ENCODE measurements around the gene EPHB2.

The EPHB2 gene

DNA sequence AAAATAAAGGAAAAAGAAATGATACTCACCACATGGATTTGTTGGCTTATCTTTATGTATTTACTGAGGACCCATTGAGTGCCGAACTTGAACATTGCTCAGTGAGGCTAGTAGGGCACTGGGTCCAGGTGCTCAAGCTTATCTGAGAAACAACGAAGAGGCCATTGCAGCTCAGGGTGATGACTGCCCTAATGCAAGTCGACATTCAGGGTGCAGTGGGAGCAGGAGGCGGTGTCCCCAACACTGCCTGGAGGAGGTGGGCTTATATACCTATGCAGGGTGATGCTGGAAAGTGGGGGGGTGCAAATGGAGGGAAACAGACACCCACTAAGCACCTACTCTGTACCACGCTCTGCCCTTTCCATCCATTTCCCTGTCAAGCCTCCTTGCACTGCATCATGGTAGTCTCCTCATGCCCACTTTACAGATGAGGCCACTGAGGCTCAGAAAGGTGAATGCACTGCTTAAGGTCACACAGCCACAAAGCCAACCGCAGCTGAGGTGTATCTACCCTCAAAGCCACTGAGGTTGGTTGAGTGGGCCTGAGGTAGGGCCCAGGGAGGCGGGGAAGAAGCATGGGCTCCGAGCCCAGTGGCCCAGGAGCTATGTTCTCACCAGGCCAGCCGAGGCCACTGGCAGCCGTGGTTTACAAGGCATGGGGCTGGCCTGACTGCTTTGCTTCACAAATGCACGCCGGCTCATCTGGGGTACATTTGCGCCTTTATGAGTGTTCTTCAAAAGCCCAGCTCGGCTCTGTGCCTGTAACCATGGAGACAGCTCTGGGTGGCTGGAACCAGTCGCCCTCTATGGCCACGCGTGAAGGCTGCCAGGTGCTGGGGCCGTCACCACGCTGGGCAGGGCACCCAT is 103.8 kb downstream of the EPHB2 start:
- Histone ChIP-seq H3K36me3 (ENCODE audit: insufficient read depth, low read length) (no peaks in the 10 kb centered on the region), H3K4me2 (ENCODE audit: low read depth, low read length, poor library complexity, severe bottlenecking) (no peak overlapping the region), H3K4me3 (ENCODE audit: low read length, poor library complexity, severe bottlenecking) (no peak overlapping the region), H3K27me3 (ENCODE audit: insufficient read depth, low read length, poor library complexity, severe bottlenecking) (no peaks in the 10 kb centered on the region), H3K9me2 (replicated peaks; ENCODE audit: low read depth, low read length) (no peaks in the 10 kb centered on the region), H4K20me1 (ENCODE audit: insufficient read depth, low read length, poor library complexity, severe bottlenecking) (no peaks in the 10 kb centered on the region), H3K9ac (ENCODE audit: low read depth, low read length, poor library complexity, severe bottlenecking) (no peak overlapping the region), H3F3A (ENCODE audit: low read depth) (no peaks in the 10 kb centered on the region), H3K4me1 (ENCODE audit: insufficient read depth, low read length, poor library complexity, severe bottlenecking) (no peaks in the 10 kb centered on the region), H2AFZ (ENCODE audit: low read length) (no peak overlapping the region), H3K9me3 (ENCODE audit: insufficient read depth, low read depth, low read length) (no peaks in the 10 kb centered on the region), H3K79me2 (ENCODE audit: insufficient read depth, low read length) (no peaks in the 10 kb centered on the region)
- TF ChIP-seq, protein P1, sequence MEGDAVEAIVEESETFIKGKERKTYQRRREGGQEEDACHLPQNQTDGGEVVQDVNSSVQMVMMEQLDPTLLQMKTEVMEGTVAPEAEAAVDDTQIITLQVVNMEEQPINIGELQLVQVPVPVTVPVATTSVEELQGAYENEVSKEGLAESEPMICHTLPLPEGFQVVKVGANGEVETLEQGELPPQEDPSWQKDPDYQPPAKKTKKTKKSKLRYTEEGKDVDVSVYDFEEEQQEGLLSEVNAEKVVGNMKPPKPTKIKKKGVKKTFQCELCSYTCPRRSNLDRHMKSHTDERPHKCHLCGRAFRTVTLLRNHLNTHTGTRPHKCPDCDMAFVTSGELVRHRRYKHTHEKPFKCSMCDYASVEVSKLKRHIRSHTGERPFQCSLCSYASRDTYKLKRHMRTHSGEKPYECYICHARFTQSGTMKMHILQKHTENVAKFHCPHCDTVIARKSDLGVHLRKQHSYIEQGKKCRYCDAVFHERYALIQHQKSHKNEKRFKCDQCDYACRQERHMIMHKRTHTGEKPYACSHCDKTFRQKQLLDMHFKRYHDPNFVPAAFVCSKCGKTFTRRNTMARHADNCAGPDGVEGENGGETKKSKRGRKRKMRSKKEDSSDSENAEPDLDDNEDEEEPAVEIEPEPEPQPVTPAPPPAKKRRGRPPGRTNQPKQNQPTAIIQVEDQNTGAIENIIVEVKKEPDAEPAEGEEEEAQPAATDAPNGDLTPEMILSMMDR (conservative IDR thresholded peaks at IDR 0.05; ENCODE audit: low read length) = no peak
- no peak for TF ChIP-seq EZH2phosphoT487 (IDR thresholded peaks at IDR 0.05; ENCODE audit: borderline replicate concordance)

DNA sequence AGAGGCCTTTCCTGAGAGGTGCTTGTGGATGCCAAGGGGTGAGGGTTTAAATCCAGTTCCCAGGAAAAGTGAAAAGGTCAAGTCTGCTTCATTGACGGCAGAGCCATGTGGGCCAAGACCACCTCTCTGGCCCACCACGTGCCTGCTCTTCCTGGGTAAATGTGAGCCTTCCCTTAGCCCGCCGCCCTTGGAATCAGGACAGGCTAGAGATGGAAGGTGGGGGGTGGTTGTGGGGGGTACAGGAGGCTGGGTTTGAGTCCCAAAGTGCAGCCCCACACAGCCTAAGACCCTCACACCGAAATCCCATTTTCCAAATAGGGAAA is 104.4 kb downstream of the EPHB2 start:
- Histone ChIP-seq H3F3A (ENCODE audit: low read depth) (no peaks in the 10 kb centered on the region), H3K79me2 (ENCODE audit: insufficient read depth, low read length) (no peaks in the 10 kb centered on the region), H3K4me1 (ENCODE audit: insufficient read depth, low read length, poor library complexity, severe bottlenecking) (no peaks in the 10 kb centered on the region), H2AFZ (ENCODE audit: low read length) (no peak overlapping the region), H3K9ac (ENCODE audit: low read depth, low read length, poor library complexity, severe bottlenecking) (no peak overlapping the region), H4K20me1 (ENCODE audit: insufficient read depth, low read length, poor library complexity, severe bottlenecking) (no peaks in the 10 kb centered on the region), H3K4me3 (ENCODE audit: low read length, poor library complexity, severe bottlenecking) (no peak overlapping the region), H3K9me3 (ENCODE audit: insufficient read depth, low read depth, low read length) (no peaks in the 10 kb centered on the region), H3K36me3 (ENCODE audit: insufficient read depth, low read length) (no peaks in the 10 kb centered on the region), H3K9me2 (replicated peaks; ENCODE audit: low read depth, low read length) (no peaks in the 10 kb centered on the region), H3K4me2 (ENCODE audit: low read depth, low read length, poor library complexity, severe bottlenecking) (no peak overlapping the region), H3K27me3 (ENCODE audit: insufficient read depth, low read length, poor library complexity, severe bottlenecking) (no peaks in the 10 kb centered on the region)
- TF ChIP-seq EZH2phosphoT487 (IDR thresholded peaks at IDR 0.05; ENCODE audit: borderline replicate concordance) = no peak
- TF ChIP-seq, protein P1 (conservative IDR thresholded peaks at IDR 0.05; ENCODE audit: low read length) = no peak

DNA sequence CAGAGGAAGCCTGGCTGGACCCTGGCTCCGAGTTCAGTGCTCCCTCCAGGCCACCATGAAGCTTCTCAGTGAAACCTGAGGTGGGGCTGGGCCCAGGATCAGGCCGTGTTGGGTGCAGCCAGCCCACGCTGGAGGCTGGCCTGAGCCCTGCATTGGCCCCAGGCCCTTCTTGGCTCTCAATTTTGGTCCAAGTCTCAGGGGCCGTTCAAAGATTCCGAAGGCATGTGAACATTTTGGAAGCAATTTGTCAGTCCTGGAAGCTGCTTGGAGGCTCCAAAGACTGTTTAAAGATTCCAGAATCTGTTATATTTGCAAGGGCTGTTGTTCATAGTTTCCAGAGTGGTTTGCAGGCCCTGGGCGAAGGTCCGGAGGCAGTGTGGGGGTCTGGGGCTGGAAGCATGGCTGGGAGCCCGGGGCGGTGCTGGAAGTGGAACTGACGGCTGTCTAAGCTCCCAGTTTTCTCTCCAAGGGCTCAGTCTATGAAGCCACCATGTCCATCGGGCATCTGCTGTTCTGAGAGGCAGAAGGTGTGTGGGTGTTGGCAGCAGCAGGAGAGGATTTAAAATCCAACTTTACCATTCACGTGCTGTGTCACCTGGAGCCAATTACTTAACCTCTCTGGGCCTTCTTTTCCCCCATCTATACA is 104.9 kb downstream of the EPHB2 start:
- TF ChIP-seq, protein P1 (conservative IDR thresholded peaks at IDR 0.05; ENCODE audit: low read length) = no peak
- Histone ChIP-seq H3K9me3 (ENCODE audit: insufficient read depth, low read depth, low read length) (no peaks in the 10 kb centered on the region), H3K4me1 (ENCODE audit: insufficient read depth, low read length, poor library complexity, severe bottlenecking) (no peaks in the 10 kb centered on the region), H3K4me3 (ENCODE audit: low read length, poor library complexity, severe bottlenecking) (no peak overlapping the region), H3K9me2 (replicated peaks; ENCODE audit: low read depth, low read length) (no peaks in the 10 kb centered on the region), H2AFZ (ENCODE audit: low read length) (no peak overlapping the region), H3F3A (ENCODE audit: low read depth) (no peaks in the 10 kb centered on the region), H3K4me2 (ENCODE audit: low read depth, low read length, poor library complexity, severe bottlenecking) (no peak overlapping the region), H4K20me1 (ENCODE audit: insufficient read depth, low read length, poor library complexity, severe bottlenecking) (no peaks in the 10 kb centered on the region), H3K36me3 (ENCODE audit: insufficient read depth, low read length) (no peaks in the 10 kb centered on the region), H3K9ac (ENCODE audit: low read depth, low read length, poor library complexity, severe bottlenecking) (no peak overlapping the region), H3K27me3 (ENCODE audit: insufficient read depth, low read length, poor library complexity, severe bottlenecking) (no peaks in the 10 kb centered on the region), H3K79me2 (ENCODE audit: insufficient read depth, low read length) (no peaks in the 10 kb centered on the region)

All from Loucy (cell line).